HEK293T (cell line): ENCODE measurements around the gene SHD.

Experiments
- CTCF ChIA-PET: fragments of 350-600 bp; formaldehyde crosslinking; extraction: SDS; loops from one replicate; lab custom pipeline; 2021; ENCODE audit warnings: antibody characterized with exemption, inconsistent platforms; lab: Yijun Ruan, JAX
- POLR2A ChIA-PET: fragments of 350-600 bp; formaldehyde crosslinking; extraction: SDS; loops from one replicate; lab custom pipeline; 2020; ENCODE audit warnings: antibody characterized with exemption, inconsistent platforms; lab: Yijun Ruan, JAX
- DNase-seq: peaks from one replicate; pipeline ENCODE4 v3.0.0; 2012; ENCODE audit warnings: mixed read lengths; ENCODE audit errors: extremely low spot score
- ARNT ChIP-seq: fragments of 450-650 bp; IDR thresholded peaks from 2 replicates; pipeline ENCODE4 v1.6.1; 2017; ENCODE audit warnings: mild to moderate bottlenecking
- BHLHE40 ChIP-seq: fragments of 450-650 bp; IDR thresholded peaks from 2 replicates; pipeline ENCODE4 v1.6.1; 2016; ENCODE audit warnings: mild to moderate bottlenecking, moderate library complexity, borderline replicate concordance
- CTBP1 ChIP-seq: fragments of 450-650 bp; IDR thresholded peaks from 2 replicates; pipeline ENCODE4 v1.6.1; 2016; ENCODE audit warnings: borderline replicate concordance
- ELF4 ChIP-seq: fragments of 450-650 bp; IDR thresholded peaks from 2 replicates; pipeline ENCODE4 v1.6.1; 2017; ENCODE audit warnings: antibody characterized with exemption
- FOXA1 ChIP-seq: fragments of 450-650 bp; IDR thresholded peaks from 2 replicates; pipeline ENCODE4 v1.6.1; 2016; ENCODE audit warnings: mild to moderate bottlenecking
- FOXK2 ChIP-seq: fragments of 450-650 bp; IDR thresholded peaks from 2 replicates; pipeline ENCODE4 v1.6.1; 2016; ENCODE audit warnings: mild to moderate bottlenecking
- FOXM1 ChIP-seq: fragments of 450-650 bp; IDR thresholded peaks from 2 replicates; pipeline ENCODE4 v1.6.1; 2017; ENCODE audit warnings: mild to moderate bottlenecking, borderline replicate concordance
- HDGF ChIP-seq: fragments of 450-650 bp; IDR thresholded peaks from 2 replicates; pipeline ENCODE4 v1.6.1; 2017; ENCODE audit warnings: antibody characterized with exemption, borderline replicate concordance
- L3MBTL2 ChIP-seq: fragments of 450-650 bp; conservative IDR thresholded peaks from 2 replicates; pipeline ENCODE4 v1.6.1; 2016; ENCODE audit warnings: mild to moderate bottlenecking
- LEF1 ChIP-seq: fragments of 450-650 bp; IDR thresholded peaks from 2 replicates; pipeline ENCODE4 v1.6.1; 2017; ENCODE audit warnings: mild to moderate bottlenecking, borderline replicate concordance
- NFRKB ChIP-seq: fragments of 450-650 bp; IDR thresholded peaks from 2 replicates; pipeline ENCODE4 v1.6.1; 2016; ENCODE audit warnings: mild to moderate bottlenecking, moderate library complexity
- PKNOX1 ChIP-seq: fragments of 450-650 bp; IDR thresholded peaks from 2 replicates; pipeline ENCODE4 v1.6.1; 2016
- SP1 ChIP-seq: fragments of 450-650 bp; IDR thresholded peaks from 2 replicates; pipeline ENCODE4 v1.6.1; 2017
- SUZ12 ChIP-seq: fragments of 450-650 bp; IDR thresholded peaks from 2 replicates; pipeline ENCODE4 v1.6.1; 2016; ENCODE audit warnings: mild to moderate bottlenecking
- TARDBP ChIP-seq: fragments of 450-650 bp; IDR thresholded peaks from 2 replicates; pipeline ENCODE4 v1.6.1; 2016
- ZNF384 ChIP-seq: fragments of 450-650 bp; IDR thresholded peaks from 2 replicates; pipeline ENCODE4 v1.6.1; 2016

The SHD gene

GRCh38 chr19:4329858-4330257, 50.8 kb downstream of the SHD start:
- CTCF ChIA-PET: interaction anchor here (0.7 kb wide), 1 partner anchor 52 kb away, joined by 3 read pairs; no protein-coding TSS in a partner anchor
- DNase-seq: no peak
- no peak for TF ChIP-seq CTBP1
- no peak for TF ChIP-seq BHLHE40
- TF ChIP-seq FOXK2: no peak
- TF ChIP-seq PKNOX1: no peak
- TF ChIP-seq SUZ12: no peak
- TF ChIP-seq ARNT: no peak
- no peak for TF ChIP-seq ZNF384
- no peak for TF ChIP-seq SP1
- no peak for TF ChIP-seq ELF4
- TF ChIP-seq HDGF: no peak
- no peak for TF ChIP-seq FOXM1
- no peak for TF ChIP-seq NFRKB
- no peak for TF ChIP-seq FOXA1
- no peak for TF ChIP-seq L3MBTL2
- no peak for TF ChIP-seq LEF1
- no peak for TF ChIP-seq TARDBP
- POLR2A ChIA-PET: interaction anchor here (2.8 kb wide), 1 partner anchor 13 kb away, joined by 12 read pairs; the partner anchor contains the start of gene MPND

GRCh38 chr19:4334929-4335570, 56.0 kb downstream of the SHD start:
- DNase-seq: no peak
- TF ChIP-seq SUZ12 (no peak), NFRKB (no peak), ELF4 (no peak), TARDBP (no peak), CTBP1 (no peak; the same call in 1 of the 2 replicates), FOXK2 (no peak), FOXA1 (no peak), L3MBTL2 (no peak), BHLHE40 (no peak), ARNT (no peak), PKNOX1 (no peak), LEF1 (no peak), HDGF (no peak), SP1 (no peak), ZNF384 (no peak), FOXM1 (no peak)
- POLR2A ChIA-PET: no interaction called here
- CTCF ChIA-PET: no interaction called here

GRCh38 chr19:4337906-4338440, 58.9 kb downstream of the SHD start:
- CTCF ChIA-PET: no interaction called here
- POLR2A ChIA-PET: interaction anchor here (0.8 to 1.0 kb wide), 2 partner anchors 18 to 32 kb away, joined by 3 read pairs; no protein-coding TSS in a partner anchor
- DNase-seq: no peak
- TF ChIP-seq SP1 (no peak), ELF4 (no peak), SUZ12 (no peak), L3MBTL2 (no peak)

- TF ChIP-seq HDGF (no peak), CTBP1 (no peak), ZNF384 (no peak), PKNOX1 (no peak), FOXA1 (no peak), SUZ12 (no peak), BHLHE40 (no peak), LEF1 (no peak), FOXM1 (no peak), ARNT (no peak), NFRKB (no peak), ELF4 (no peak), FOXK2 (no peak), TARDBP (no peak), L3MBTL2 (no peak)
- no peak for DNase-seq
- POLR2A ChIA-PET: interaction anchor here (0.8 kb wide), 1 partner anchor 33 kb away, joined by 3 read pairs; no protein-coding TSS in a partner anchor
- CTCF ChIA-PET: no interaction called here
These were observed 59.6 kb downstream of the SHD start, which contains the start of gene STAP2 for GRCh38 chr19:4338441-4339355. Gene STAP2 (minus strand): TSS chr19:4338827. CDS start chr19:4338753, 74 bp downstream.
